AG04449 (cell line): Measurements from ENCODE around the gene FHIP1B.

Experiments used
- CTCF ChIA-PET: fragments of 350-600 bp; formaldehyde crosslinking; extraction: SDS; loops from one replicate; lab custom pipeline; 2021; ENCODE audit warnings: antibody characterized with exemption; lab: Yijun Ruan, JAX
- POLR2A ChIA-PET: fragments of 400-600, 350-600 bp; formaldehyde crosslinking; extraction: SDS; loops from one replicate; lab custom pipeline; 2020; ENCODE audit warnings: antibody characterized with exemption, inconsistent platforms; lab: Yijun Ruan, JAX
- DNase-seq: peaks from one replicate; pipeline ENCODE4 v3.0.0-alpha.2; 2010; ENCODE audit warnings: low read depth, low spot score
- H3K4me3 ChIP-seq: 2 replicates; pipeline ENCODE4 v1.5.1; 2011; ENCODE audit warnings: low read depth, mild to moderate bottlenecking, control low read depth, low read length
- CTCF ChIP-seq: IDR thresholded peaks from one replicate; pipeline ENCODE4 v1.5.1; 2011; ENCODE audit warnings: mild to moderate bottlenecking, moderate library complexity, low read length, control low read depth, inconsistent platforms; ENCODE audit not compliant: insufficient read depth; ENCODE audit errors: missing control alignments

Gene FHIP1B

DNA sequence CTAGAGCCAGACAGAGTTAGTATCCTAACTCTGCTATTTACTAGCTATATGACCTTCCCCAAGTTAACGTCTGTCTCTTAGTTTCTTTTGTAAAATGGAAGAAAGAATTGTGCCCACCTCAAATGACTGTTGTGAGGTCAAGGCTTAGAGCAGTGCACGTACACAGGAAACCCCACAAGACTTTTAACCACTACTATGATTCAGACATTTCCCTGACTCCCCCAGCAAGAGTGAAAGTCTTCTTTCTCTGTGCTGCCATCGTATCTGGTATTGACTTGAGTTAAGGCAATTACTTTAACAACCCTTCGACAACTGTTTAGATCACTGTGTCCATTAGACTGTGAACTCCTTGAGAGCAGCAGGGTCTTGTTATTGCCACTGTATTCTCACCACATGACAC lies 38.0 kb downstream of the FHIP1B start:
- no peak overlapping the region for H3K4me3 ChIP-seq
- DNase-seq, result no peak
- no peak for TF ChIP-seq CTCF
- ChIA-PET POLR2A (no interaction called here), CTCF (no interaction called here)

GRCh38 chr11:6194065-6194581 lies 40.3 kb downstream of the FHIP1B start:
- POLR2A ChIA-PET, result no interaction called here
- CTCF ChIA-PET, result no interaction called here
- no peak for TF ChIP-seq CTCF
- no peak for DNase-seq
- H3K4me3 ChIP-seq, result no peak overlapping the region

DNA sequence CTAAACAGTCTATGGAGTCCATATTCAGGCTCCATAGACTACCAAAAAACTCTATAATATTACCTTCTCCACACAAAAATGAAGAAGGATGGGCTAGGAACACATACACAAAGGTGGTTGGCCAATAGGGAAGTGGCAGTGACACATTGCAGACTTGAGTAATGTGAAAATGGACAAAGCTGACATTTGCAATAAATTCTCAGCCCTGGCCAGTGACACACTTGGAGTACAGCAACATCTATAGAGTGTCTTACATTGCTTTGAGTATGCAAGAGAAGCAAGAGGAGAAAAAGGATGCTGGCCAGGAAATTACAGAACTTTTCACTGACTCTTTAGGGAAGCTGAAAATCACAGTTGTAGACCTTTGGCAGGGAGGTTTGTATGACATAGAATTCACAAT lies 42.7 kb downstream of the FHIP1B start:
- no peak for DNase-seq
- no peak for TF ChIP-seq CTCF
- ChIA-PET CTCF (no interaction called here), POLR2A (no interaction called here)
- no peak overlapping the region for H3K4me3 ChIP-seq

- POLR2A ChIA-PET, result no interaction called here
- DNase-seq, result no peak
- CTCF ChIA-PET, result no interaction called here
These were observed 59.0 kb downstream of the FHIP1B start for GRCh38 chr11:6175440-6175839.

DNA sequence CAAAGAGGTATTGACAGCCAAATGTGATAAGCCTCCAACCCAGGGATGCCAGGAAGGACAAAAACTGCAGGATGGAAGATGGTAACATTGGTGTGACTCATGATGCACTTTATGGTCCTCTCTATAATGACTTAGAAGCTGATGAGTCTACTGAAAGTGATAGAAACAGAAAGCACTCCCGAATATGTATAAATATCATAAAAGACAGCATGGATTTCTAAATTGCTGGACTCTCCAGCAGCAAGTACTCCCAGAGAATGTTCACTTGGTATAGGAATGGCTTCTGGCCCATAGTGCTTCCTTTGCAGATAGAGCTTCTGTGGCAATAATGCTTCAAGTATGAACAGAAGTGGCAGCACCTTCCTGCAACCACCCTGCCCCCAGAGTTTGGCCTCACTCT lies 64.2 kb downstream of the FHIP1B start, which contains the start of gene OR52B2:
Gene OR52B2, minus strand, starts transcription at position 101 of the 400 bp plus-strand sequence. Its CDS starts 0 bp downstream, at position 101.
- POLR2A ChIA-PET, result no interaction called here
- no peak for TF ChIP-seq CTCF
- CTCF ChIA-PET, result no interaction called here

More at GRCh38 chr11:6175440-6175839, 59.0 kb downstream of the FHIP1B start:
- no peak for TF ChIP-seq CTCF
- no peak overlapping the region for H3K4me3 ChIP-seq

More for the DNA sequence above, 64.2 kb downstream of the FHIP1B start, which contains the start of gene OR52B2:
- H3K4me3 ChIP-seq, result no peak within 1 kb of the TSS
- DNase-seq, result no peak
